ENCODE results near the gene CAMK2N2.

DNA sequence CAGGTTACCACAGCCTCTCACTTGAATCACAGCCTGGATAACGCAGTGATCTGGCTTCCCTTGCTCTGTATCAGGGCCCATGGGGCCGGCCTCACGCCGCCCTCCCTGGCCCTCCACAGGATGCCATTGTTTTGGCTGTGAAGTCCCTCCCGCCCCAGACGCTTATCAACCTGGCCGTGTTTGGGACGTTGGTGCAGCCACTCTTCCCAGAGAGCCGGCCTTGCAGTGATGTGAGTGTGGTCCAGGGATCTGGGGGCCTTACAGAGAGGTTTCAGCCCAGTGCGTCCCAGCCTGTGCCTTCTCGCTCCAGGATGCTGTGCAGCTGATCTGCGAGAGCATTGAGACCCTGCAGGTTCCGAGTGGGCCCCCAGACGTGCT lies 25.3 kb downstream of the CAMK2N2 start:
- TF ChIP-seq, protein P1, sequence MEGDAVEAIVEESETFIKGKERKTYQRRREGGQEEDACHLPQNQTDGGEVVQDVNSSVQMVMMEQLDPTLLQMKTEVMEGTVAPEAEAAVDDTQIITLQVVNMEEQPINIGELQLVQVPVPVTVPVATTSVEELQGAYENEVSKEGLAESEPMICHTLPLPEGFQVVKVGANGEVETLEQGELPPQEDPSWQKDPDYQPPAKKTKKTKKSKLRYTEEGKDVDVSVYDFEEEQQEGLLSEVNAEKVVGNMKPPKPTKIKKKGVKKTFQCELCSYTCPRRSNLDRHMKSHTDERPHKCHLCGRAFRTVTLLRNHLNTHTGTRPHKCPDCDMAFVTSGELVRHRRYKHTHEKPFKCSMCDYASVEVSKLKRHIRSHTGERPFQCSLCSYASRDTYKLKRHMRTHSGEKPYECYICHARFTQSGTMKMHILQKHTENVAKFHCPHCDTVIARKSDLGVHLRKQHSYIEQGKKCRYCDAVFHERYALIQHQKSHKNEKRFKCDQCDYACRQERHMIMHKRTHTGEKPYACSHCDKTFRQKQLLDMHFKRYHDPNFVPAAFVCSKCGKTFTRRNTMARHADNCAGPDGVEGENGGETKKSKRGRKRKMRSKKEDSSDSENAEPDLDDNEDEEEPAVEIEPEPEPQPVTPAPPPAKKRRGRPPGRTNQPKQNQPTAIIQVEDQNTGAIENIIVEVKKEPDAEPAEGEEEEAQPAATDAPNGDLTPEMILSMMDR (IDR thresholded peaks at IDR 0.05; ENCODE audit: low read depth, low read length, poor library complexity, severe bottlenecking) = no peak
- no peak for TF ChIP-seq EZH2phosphoT487 (IDR thresholded peaks at IDR 0.05; ENCODE audit: borderline replicate concordance, low read length)

Data from DOHH2 (cell line).